ENCODE measurements around the gene KIR3DL2. TPM values are rescaled to one million over a fixed set of nuclear protein-coding genes. Genes with fewer than 3 reads are reported as not detected.
"Not testable (repeated sequence)": the region's sequence is repeated elsewhere in the genome, so short reads cannot be mapped to it uniquely, and the experiment has no call there.

The KIR3DL2 gene
- under 1 TPM in 1 of 2 donors, not detected in 1; 0.09 TPM for total RNA-seq
- under 1 TPM in 1 of 2 donors, not detected in 1; 0.24 TPM for polyA plus RNA-seq
- long read RNA-seq, donor 1, result 0 reads
- long read RNA-seq, donor 2, result 0 reads
- long read RNA-seq, donor 3, result 0 reads
- long read RNA-seq, donor 4, result 0 reads
- long read RNA-seq, donor 5, result 0 reads

GRCh38 chr19:54850061-54850640 lies at the start of gene KIR3DL2:
KIR3DL2 (plus strand) TSS chr19:54850443; CDS start chr19:54850476, 33 bp downstream.
- H3K36me3 ChIP-seq (ENCODE audit: control insufficient read depth in 4 of 4, insufficient read depth in 4 of 4, low read length in 4 of 4); H3K9me3 ChIP-seq (ENCODE audit: control insufficient read depth in 4 of 4, insufficient read depth in 3 of 4, low read length in 3 of 4); ATAC-seq (ENCODE audit: insufficient read depth, low FRiP score); H3K4me3 ChIP-seq; H3K27me3 ChIP-seq (ENCODE audit: control insufficient read depth in 3 of 3, insufficient read depth in 3 of 3, low read length in 2 of 3); DNase-seq; H3K9ac ChIP-seq (ENCODE audit: insufficient read depth in 1 of 2, low read length in 2 of 2); H3K4me1 ChIP-seq (ENCODE audit: control insufficient read depth in 5 of 5, insufficient read depth in 5 of 5, low read length in 5 of 5); H3K27ac ChIP-seq (ENCODE audit: low read depth in 1 of 2, low read length in 1 of 2): not testable (repeated sequence)
- WGBS, 2 donors, result 91% methylated on average over 14 to 16 of the region's 16 CpGs

- Histone ChIP-seq H3K9ac (ENCODE audit: insufficient read depth in 1 of 2, low read length in 2 of 2) (no peak within 1 kb of the TSS), H3K27me3 (ENCODE audit: control insufficient read depth in 3 of 3, insufficient read depth in 3 of 3, low read length in 2 of 3) (no peaks in the 10 kb centered on the region), H3K9me3 (ENCODE audit: control insufficient read depth in 4 of 4, insufficient read depth in 3 of 4, low read length in 3 of 4) (peaks cover 0 to 8% (median 0%) of the 10 kb centered on the region in 4 donors), H3K4me3 (no peak within 1 kb of the TSS), H3K36me3 (ENCODE audit: control insufficient read depth in 4 of 4, insufficient read depth in 4 of 4, low read length in 4 of 4) (no peaks in the 10 kb centered on the region), H3K4me1 (ENCODE audit: control insufficient read depth in 5 of 5, insufficient read depth in 5 of 5, low read length in 5 of 5) (no peaks in the 10 kb centered on the region), H3K27ac (ENCODE audit: low read depth in 1 of 2, low read length in 1 of 2) (no peak within 1 kb of the TSS)
- no peak for TF ChIP-seq CTCF (IDR thresholded peaks at IDR 0.05; ENCODE audit: control extremely low read depth, extremely low read depth)
- no peak for ATAC-seq (ENCODE audit: insufficient read depth, low FRiP score)
- DNase-seq, result no peak
- 72 to 78% methylated on average over 10 of the region's 10 CpGs for WGBS, 2 donors
These were observed 46.8 kb upstream of the KIR3DL2 start, which contains the start of gene KIR2DL4 for GRCh38 chr19:54803410-54803809. KIR2DL4 (plus strand) TSS chr19:54803610; CDS start chr19:54803652, 42 bp downstream.

GRCh38 chr19:54804101-54804500 lies 46.1 kb upstream of the KIR3DL2 start:
- 67% methylated on average over 5 of the region's 5 CpGs for WGBS, 2 donors
- no peak for TF ChIP-seq CTCF (IDR thresholded peaks at IDR 0.05; ENCODE audit: control extremely low read depth, extremely low read depth)
- H3K27ac ChIP-seq (ENCODE audit: low read depth in 1 of 2, low read length in 1 of 2), result no peak overlapping the region
- no peaks in the 10 kb centered on the region for H3K4me1 ChIP-seq (ENCODE audit: control insufficient read depth in 5 of 5, insufficient read depth in 5 of 5, low read length in 5 of 5)
- peaks cover 0 to 10% (median 0%) of the 10 kb centered on the region in 4 donors for H3K9me3 ChIP-seq (ENCODE audit: control insufficient read depth in 4 of 4, insufficient read depth in 3 of 4, low read length in 3 of 4)
- DNase-seq, result no peak
- no peak overlapping the region for H3K4me3 ChIP-seq
- no peaks in the 10 kb centered on the region for H3K36me3 ChIP-seq (ENCODE audit: control insufficient read depth in 4 of 4, insufficient read depth in 4 of 4, low read length in 4 of 4)
- no peak for ATAC-seq (ENCODE audit: insufficient read depth, low FRiP score)
- H3K27me3 ChIP-seq (ENCODE audit: control insufficient read depth in 3 of 3, insufficient read depth in 3 of 3, low read length in 2 of 3), result no peaks in the 10 kb centered on the region
- H3K9ac ChIP-seq (ENCODE audit: insufficient read depth in 1 of 2, low read length in 2 of 2), result no peak overlapping the region

- H3K27ac ChIP-seq (ENCODE audit: low read depth in 1 of 2, low read length in 1 of 2), result no peak overlapping the region
- no peaks in the 10 kb centered on the region for H3K4me1 ChIP-seq (ENCODE audit: control insufficient read depth in 5 of 5, insufficient read depth in 5 of 5, low read length in 5 of 5)
- no peak for ATAC-seq (ENCODE audit: insufficient read depth, low FRiP score)
- no peak overlapping the region for H3K4me3 ChIP-seq
- H3K9ac ChIP-seq (ENCODE audit: insufficient read depth in 1 of 2, low read length in 2 of 2), result no peak overlapping the region
- H3K36me3 ChIP-seq (ENCODE audit: control insufficient read depth in 4 of 4, insufficient read depth in 4 of 4, low read length in 4 of 4), result no peaks in the 10 kb centered on the region
- no peak for TF ChIP-seq CTCF (IDR thresholded peaks at IDR 0.05; ENCODE audit: control extremely low read depth, extremely low read depth)
- peaks cover 0 to 12% (median 0%) of the 10 kb centered on the region in 4 donors for H3K9me3 ChIP-seq (ENCODE audit: control insufficient read depth in 4 of 4, insufficient read depth in 3 of 4, low read length in 3 of 4)
- H3K27me3 ChIP-seq (ENCODE audit: control insufficient read depth in 3 of 3, insufficient read depth in 3 of 3, low read length in 2 of 3), result no peaks in the 10 kb centered on the region
- 88 to 93% methylated on average over 10 of the region's 10 CpGs for WGBS, 2 donors
- DNase-seq, result no peak
These were observed 45.7 kb upstream of the KIR3DL2 start for GRCh38 chr19:54804571-54804970.

Data from lung (tissue), 16 donors.